Esophagus muscularis mucosa (tissue), 3 donors: ENCODE data around the gene SPDYC.

Experiments used
- CTCF ChIP-seq, 3 experiments: fragments of 200-600 bp in 2 of 3; fragments of 450-650 bp in 1 of 3; sonication (generic) in 2 of 3; IDR thresholded peaks; one replicate each; pipeline ENCODE4 v1.5.1; 2017 to 2019; ENCODE audit warnings: antibody characterized with exemption in 3 of 3, mild to moderate bottlenecking in 2 of 3, moderate library complexity in 1 of 3
- POLR2A ChIP-seq: fragments of 450-650 bp; IDR thresholded peaks from one replicate; pipeline ENCODE4 v1.6.1; 2017; ENCODE audit warnings: antibody characterized with exemption, moderate library complexity, mild to moderate bottlenecking, low read depth
- POLR2AphosphoS5 ChIP-seq, 2 donors: sonication (generic); formaldehyde crosslinking; IDR thresholded peaks; one replicate each; pipeline ENCODE4 v1.6.1; 2017; ENCODE audit warnings: antibody characterized with exemption in 2 of 2

DNA sequence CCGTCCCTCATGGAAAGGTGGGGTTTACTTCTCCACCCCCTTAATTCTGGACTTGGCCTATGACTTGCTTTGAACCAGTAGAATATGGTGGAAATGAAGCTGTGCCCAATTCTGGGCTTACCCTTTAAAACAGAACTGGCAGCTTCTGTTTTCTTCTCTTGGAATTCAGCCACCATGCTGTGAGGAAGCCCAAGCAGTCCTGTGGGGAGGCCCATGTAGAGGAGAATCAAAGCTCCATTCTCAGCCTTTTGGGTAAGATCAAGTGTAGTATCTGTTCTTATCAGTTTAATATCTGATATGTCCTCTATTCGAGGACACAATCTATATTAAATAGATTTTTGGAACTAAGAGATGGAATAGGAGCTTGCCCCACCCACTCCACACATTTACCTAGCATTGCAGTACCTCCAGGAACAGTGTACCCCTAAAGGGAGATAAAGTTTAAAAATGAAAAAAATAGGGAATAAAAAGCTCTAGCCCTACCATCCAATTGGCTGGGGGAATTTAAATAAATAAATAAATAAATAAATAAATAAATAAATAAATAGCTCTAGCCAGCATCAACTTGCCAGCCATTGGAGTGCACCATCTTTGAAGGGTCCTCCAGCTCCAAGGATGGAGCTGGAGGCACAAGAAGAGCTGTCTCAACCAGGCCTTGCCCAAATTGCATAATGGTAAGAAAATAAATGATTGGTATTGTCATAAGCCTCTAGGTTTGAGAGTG, 22.5 kb upstream of the SPDYC start:
- no peak for TF ChIP-seq CTCF (IDR thresholded peaks at IDR 0.05)
- no peak for TF ChIP-seq POLR2A
- TF ChIP-seq POLR2AphosphoS5 (IDR thresholded peaks at IDR 0.05), result no peak
